ENCODE measurements around the gene RPS6KB1. TPM values are rescaled to one million over a fixed set of nuclear protein-coding genes. Genes with fewer than 3 reads are reported as not detected.
"Not testable (repeated sequence)": the region's sequence is repeated elsewhere in the genome, so short reads cannot be mapped to it uniquely, and the experiment has no call there.

RPS6KB1 gene
- polyA plus RNA-seq, 1 donor from 2014 or later = 23.5 TPM

GRCh38 chr17:59890720-59891119, 2.2 kb upstream of the RPS6KB1 start:
- H3K36me3 Mint-ChIP-seq = peaks cover 8% of the 10 kb centered on the region
- peak overlapping the region; percentile 18 to 84 (median 73) for H3K4me3 Mint-ChIP-seq
- H3K27me3 Mint-ChIP-seq = no peaks in the 10 kb centered on the region
- H3K9me3 Mint-ChIP-seq = no peaks in the 10 kb centered on the region
- H3K27ac Mint-ChIP-seq = peak overlapping the region in 1 of 3 donors; percentile 43
- H3K4me1 Mint-ChIP-seq = peaks cover 27 to 36% (median 32%) of the 10 kb centered on the region in 3 donors

GRCh38 chr17:59892251-59892923, 534 bp upstream of the RPS6KB1 start:
- Mint-ChIP-seq H3K4me1 (peaks cover 27 to 35% (median 32%) of the 10 kb centered on the region in 3 donors), H3K4me3 (peak overlapping the region; percentile 93 to 99 (median 99)), H3K27ac (peak overlapping the region; percentile 87 to 100 (median 99)), H3K27me3 (no peaks in the 10 kb centered on the region), H3K9me3 (no peaks in the 10 kb centered on the region), H3K36me3 (peaks cover 6% of the 10 kb centered on the region)

GRCh38 chr17:59893676-59894100, 767 bp downstream of the RPS6KB1 start:
- peak overlapping the region; percentile 87 to 100 (median 99) for H3K27ac Mint-ChIP-seq
- H3K9me3 Mint-ChIP-seq = no peaks in the 10 kb centered on the region
- no peaks in the 10 kb centered on the region for H3K27me3 Mint-ChIP-seq
- H3K4me1 Mint-ChIP-seq = peaks cover 24 to 32% (median 32%) of the 10 kb centered on the region in 3 donors
- peak overlapping the region; percentile 93 to 99 (median 99) for H3K4me3 Mint-ChIP-seq
- H3K36me3 Mint-ChIP-seq = peaks cover 4% of the 10 kb centered on the region

- no peaks in the 10 kb centered on the region for H3K9me3 Mint-ChIP-seq
- peaks cover 23 to 26% (median 25%) of the 10 kb centered on the region in 3 donors for H3K4me1 Mint-ChIP-seq
- no peak overlapping the region for H3K4me3 Mint-ChIP-seq
- no peaks in the 10 kb centered on the region for H3K27me3 Mint-ChIP-seq
- H3K27ac Mint-ChIP-seq = peak overlapping the region in 1 of 3 donors; percentile 23
- peaks cover 1% of the 10 kb centered on the region for H3K36me3 Mint-ChIP-seq
Observed at GRCh38 chr17:59897090-59897489, 4.2 kb downstream of the RPS6KB1 start.

- H3K27me3 Mint-ChIP-seq = no peaks in the 10 kb centered on the region
- no peak overlapping the region for H3K27ac Mint-ChIP-seq
- peaks cover 4% of the 10 kb centered on the region for H3K36me3 Mint-ChIP-seq
- H3K4me3 Mint-ChIP-seq = no peak overlapping the region
- no peaks in the 10 kb centered on the region for H3K9me3 Mint-ChIP-seq
- peaks cover 15 to 24% (median 20%) of the 10 kb centered on the region in 3 donors for H3K4me1 Mint-ChIP-seq
Observed at GRCh38 chr17:59899099-59899498, 6.2 kb downstream of the RPS6KB1 start.

GRCh38 chr17:59901604-59902003, 8.7 kb downstream of the RPS6KB1 start:
- no peaks in the 10 kb centered on the region for H3K9me3 Mint-ChIP-seq
- H3K36me3 Mint-ChIP-seq = peaks cover 2% of the 10 kb centered on the region
- no peaks in the 10 kb centered on the region for H3K27me3 Mint-ChIP-seq
- peaks cover 15 to 18% (median 15%) of the 10 kb centered on the region in 3 donors for H3K4me1 Mint-ChIP-seq
- H3K4me3 Mint-ChIP-seq = no peak overlapping the region
- H3K27ac Mint-ChIP-seq = no peak overlapping the region

- Mint-ChIP-seq H3K4me3 (peak overlapping the region in 1 of 4 donors; percentile 5), H3K36me3 (peaks cover 2% of the 10 kb centered on the region), H3K27ac (peak overlapping the region in 1 of 3 donors; percentile 39), H3K9me3 (no peaks in the 10 kb centered on the region), H3K27me3 (no peaks in the 10 kb centered on the region), H3K4me1 (peaks cover 9 to 23% (median 13%) of the 10 kb centered on the region in 3 donors)
Observed at GRCh38 chr17:59903455-59903854, 10.5 kb downstream of the RPS6KB1 start.

GRCh38 chr17:59907467-59907866, 14.5 kb downstream of the RPS6KB1 start:
- Mint-ChIP-seq H3K4me1 (peaks cover 6 to 13% (median 9%) of the 10 kb centered on the region in 3 donors), H3K36me3 (peaks cover 2% of the 10 kb centered on the region), H3K27me3 (no peaks in the 10 kb centered on the region), H3K9me3 (no peaks in the 10 kb centered on the region), H3K4me3 (no peak overlapping the region), H3K27ac (no peak overlapping the region)

- no peaks in the 10 kb centered on the region for H3K36me3 Mint-ChIP-seq
- H3K27me3 Mint-ChIP-seq = no peaks in the 10 kb centered on the region
- H3K4me1 Mint-ChIP-seq = peaks cover 2 to 11% (median 4%) of the 10 kb centered on the region in 3 donors
- no peak overlapping the region for H3K4me3 Mint-ChIP-seq
- no peaks in the 10 kb centered on the region for H3K9me3 Mint-ChIP-seq
- peak overlapping the region in 1 of 3 donors; percentile 63 for H3K27ac Mint-ChIP-seq
Observed at GRCh38 chr17:59914274-59914854, 21.4 kb downstream of the RPS6KB1 start.

GRCh38 chr17:59916446-59916845, 23.5 kb downstream of the RPS6KB1 start:
- H3K27ac Mint-ChIP-seq = peak overlapping the region in 1 of 3 donors; percentile 24
- H3K36me3 Mint-ChIP-seq = no peaks in the 10 kb centered on the region

GRCh38 chr17:59920637-59921036, 27.7 kb downstream of the RPS6KB1 start:
- H3K4me1 Mint-ChIP-seq, H3K9me3 Mint-ChIP-seq, H3K27ac Mint-ChIP-seq, H3K4me3 Mint-ChIP-seq, H3K27me3 Mint-ChIP-seq, H3K36me3 Mint-ChIP-seq: not testable (repeated sequence)

More at GRCh38 chr17:59916446-59916845, 23.5 kb downstream of the RPS6KB1 start:
- Mint-ChIP-seq H3K9me3 (no peaks in the 10 kb centered on the region), H3K4me1 (peaks cover 2 to 11% (median 4%) of the 10 kb centered on the region in 3 donors), H3K27me3 (no peaks in the 10 kb centered on the region), H3K4me3 (no peak overlapping the region)

- not testable (repeated sequence) for H3K9me3 Mint-ChIP-seq, H3K27ac Mint-ChIP-seq, H3K36me3 Mint-ChIP-seq, H3K4me3 Mint-ChIP-seq, H3K4me1 Mint-ChIP-seq, H3K27me3 Mint-ChIP-seq
Observed at GRCh38 chr17:59930121-59930520, 37.2 kb downstream of the RPS6KB1 start.

- not testable (repeated sequence) for H3K9me3 Mint-ChIP-seq, H3K27ac Mint-ChIP-seq, H3K4me3 Mint-ChIP-seq, H3K36me3 Mint-ChIP-seq, H3K27me3 Mint-ChIP-seq, H3K4me1 Mint-ChIP-seq
Observed at GRCh38 chr17:59930768-59931167, 37.8 kb downstream of the RPS6KB1 start.

- not testable (repeated sequence) for H3K27me3 Mint-ChIP-seq, H3K4me1 Mint-ChIP-seq, H3K36me3 Mint-ChIP-seq, H3K9me3 Mint-ChIP-seq, H3K4me3 Mint-ChIP-seq
- peak overlapping the region in 1 of 3 donors; percentile 13 for H3K27ac Mint-ChIP-seq
Observed at GRCh38 chr17:59933317-59933716, 40.4 kb downstream of the RPS6KB1 start.

- not testable (repeated sequence) for H3K4me1 Mint-ChIP-seq, H3K4me3 Mint-ChIP-seq, H3K36me3 Mint-ChIP-seq, H3K27ac Mint-ChIP-seq, H3K27me3 Mint-ChIP-seq, H3K9me3 Mint-ChIP-seq
Observed at GRCh38 chr17:59940697-59941096, 47.8 kb downstream of the RPS6KB1 start.

- H3K4me3 Mint-ChIP-seq = no peak overlapping the region
- no peaks in the 10 kb centered on the region for H3K9me3 Mint-ChIP-seq
- no peaks in the 10 kb centered on the region for H3K27me3 Mint-ChIP-seq
- peaks cover 2% of the 10 kb centered on the region for H3K36me3 Mint-ChIP-seq
- no peak overlapping the region for H3K27ac Mint-ChIP-seq
- H3K4me1 Mint-ChIP-seq = no peaks in the 10 kb centered on the region
Observed at GRCh38 chr17:59941131-59941530, 48.2 kb downstream of the RPS6KB1 start.
